PC-9 (cell line): ENCODE data around the gene DUS2. TPM values are rescaled to one million over a fixed set of nuclear protein-coding genes. Genes with fewer than 3 reads are reported as not detected.

Experiments used
- BruUV-seq: library from RNA; stranded (reverse); fragments of 400-500 nt; replicated peaks from 2 replicates; lab custom pipeline; 2021; lab: Mats Ljungman, UMichigan
- CTCF ChIA-PET: fragments of 300-600 bp; sonication (Branson Sonifier 250); formaldehyde crosslinking; loops from one replicate; lab custom pipeline; 2022; ENCODE audit warnings: antibody characterized with exemption; lab: Charles Lee
- POLR2A ChIA-PET: fragments of 300-600 bp; sonication (Branson Sonifier 250); formaldehyde crosslinking; loops from one replicate; lab custom pipeline; 2022; ENCODE audit warnings: antibody characterized with exemption; ENCODE audit not compliant: unreplicated experiment; lab: Charles Lee
- DNase-seq, 2 experiments: peaks; one replicate each; pipeline versions ENCODE4 v3.0.0 to v3.0.0-alpha.2; 2015 to 2022; ENCODE audit warnings: mixed read lengths in 1 of 2
- H2AFZ ChIP-seq: fragments of 200-600 bp; sonication (generic); 2 replicates; pipeline ENCODE4 v1.8.1; 2017; ENCODE audit warnings: antibody characterized with exemption
- H3F3A ChIP-seq: fragments of 200-600 bp; sonication (generic); 2 replicates; pipeline ENCODE4 v1.8.1; 2017; ENCODE audit warnings: antibody characterized with exemption, mild to moderate bottlenecking, low read depth; ENCODE audit not compliant: insufficient read depth
- H3K27ac ChIP-seq: fragments of 200-600 bp; sonication (generic); 2 replicates; pipeline ENCODE4 v1.6.1; 2016; ENCODE audit warnings: mixed run types
- H3K27me3 ChIP-seq: fragments of 200-600 bp; sonication (generic); 2 replicates; pipeline ENCODE4 v1.6.1; 2016; ENCODE audit warnings: low read depth, mixed run types; ENCODE audit not compliant: insufficient read depth
- H3K36me3 ChIP-seq: fragments of 200-600 bp; sonication (generic); 2 replicates; pipeline ENCODE4 v1.6.1; 2016; ENCODE audit warnings: low read depth, mixed run types
- H3K4me1 ChIP-seq: fragments of 200-600 bp; sonication (generic); replicated peaks from 2 replicates; pipeline ENCODE4 v1.6.1; 2016; ENCODE audit warnings: mixed run types; ENCODE audit not compliant: insufficient read depth
- H3K4me2 ChIP-seq: fragments of 200-600 bp; sonication (generic); 2 replicates; pipeline ENCODE4 v1.6.1; 2017; ENCODE audit warnings: mixed run types
- H3K4me3 ChIP-seq: fragments of 200-600 bp; sonication (generic); 2 replicates; pipeline ENCODE4 v1.6.1; 2016; ENCODE audit warnings: mixed run types
- H3K79me2 ChIP-seq: fragments of 200-600 bp; sonication (generic); 2 replicates; pipeline ENCODE4 v1.6.1; 2017; ENCODE audit warnings: low read depth, mixed run types
- H3K9me2 ChIP-seq: fragments of 200-600 bp; sonication (generic); 2 replicates; pipeline ENCODE4 v1.8.1; 2017; ENCODE audit warnings: mild to moderate bottlenecking; ENCODE audit not compliant: insufficient read depth
- H3K9me3 ChIP-seq: fragments of 200-600 bp; sonication (generic); 2 replicates; pipeline ENCODE4 v1.8.1; 2016; ENCODE audit warnings: low read depth; ENCODE audit not compliant: insufficient read depth
- H4K20me1 ChIP-seq: fragments of 200-600 bp; sonication (generic); 2 replicates; pipeline ENCODE4 v1.8.1; 2017; ENCODE audit not compliant: insufficient read depth
- CTCF ChIP-seq: fragments of 200-600 bp; sonication (generic); conservative IDR thresholded peaks from 2 replicates; pipeline ENCODE4 v1.6.1; 2017; ENCODE audit warnings: mixed run types, antibody characterized with exemption, mild to moderate bottlenecking, moderate library complexity
- EZH2 ChIP-seq: fragments of 200-600 bp; sonication (generic); IDR thresholded peaks from 2 replicates; pipeline ENCODE4 v1.8.0; 2017; ENCODE audit warnings: antibody characterized with exemption, low read depth
- intact Hi-C: fragments of 100-400 bp; cut with micrococcal nuclease; formaldehyde crosslinking; loops from one replicate; pipeline ENCODE4 v1.10.0; 2022; ENCODE audit not compliant: unreplicated experiment
- total RNA-seq: library from RNA; stranded (reverse); gene quantifications from 2 replicates; pipeline ENCODE4 v1.2.3, GENCODE V29; 2021

Gene DUS2
- total RNA-seq, 1 experiment from 2014 or later = 29.7 TPM

- H3K9me2 ChIP-seq = no peaks in the 10 kb centered on the region
- no peaks in the 10 kb centered on the region; the same call in none of the 2 replicates for H4K20me1 ChIP-seq
- no peak overlapping the region for H3K27ac ChIP-seq
- CTCF ChIA-PET = no interaction called here
- H3K4me2 ChIP-seq = no peak overlapping the region
- DNase-seq = no peak
- no peak overlapping the region for H2AFZ ChIP-seq
- TF ChIP-seq CTCF (no peak), EZH2 (no peak)
- intact Hi-C loops = loop anchor here (10.0 kb wide), 1 partner anchor 48 kb away; no protein-coding TSS in a partner anchor
- peaks cover 11% of the 10 kb centered on the region; the same call in 1 of the 2 replicates for H3F3A ChIP-seq
- no peaks in the 10 kb centered on the region for H3K9me3 ChIP-seq
- H3K4me3 ChIP-seq = no peak overlapping the region
- no peaks in the 10 kb centered on the region for H3K27me3 ChIP-seq
- peaks cover 4% of the 10 kb centered on the region; the same call in 1 of the 2 replicates for H3K4me1 ChIP-seq
- peaks cover 77% of the 10 kb centered on the region for H3K79me2 ChIP-seq
- POLR2A ChIA-PET = no interaction called here
- no peaks in the 10 kb centered on the region for H3K36me3 ChIP-seq
- BruUV-seq = no TSS peak
These were observed 73.4 kb downstream of the DUS2 start for GRCh38 chr16:68096491-68096890.

GRCh38 chr16:68097088-68097487, 74.0 kb downstream of the DUS2 start:
- no peak for TF ChIP-seq CTCF
- TF ChIP-seq EZH2 = no peak

GRCh38 chr16:68097895-68098294, 74.8 kb downstream of the DUS2 start:
- Histone ChIP-seq H2AFZ (no peak overlapping the region), H3K4me1 (no peaks in the 10 kb centered on the region), H3K9me2 (no peaks in the 10 kb centered on the region), H3F3A (peaks cover 11% of the 10 kb centered on the region; the same call in 1 of the 2 replicates), H3K27ac (no peak overlapping the region), H3K36me3 (no peaks in the 10 kb centered on the region), H3K4me2 (no peak overlapping the region), H3K27me3 (no peaks in the 10 kb centered on the region), H3K9me3 (no peaks in the 10 kb centered on the region), H4K20me1 (no peaks in the 10 kb centered on the region; the same call in 1 of the 2 replicates), H3K4me3 (no peak overlapping the region), H3K79me2 (peaks cover 73% of the 10 kb centered on the region)
- ChIA-PET POLR2A (no interaction called here), CTCF (no interaction called here)
- no peak for DNase-seq
- no TSS peak for BruUV-seq
- TF ChIP-seq EZH2 (no peak), CTCF (no peak)
- intact Hi-C loops = loop anchor here (10.0 kb wide), 1 partner anchor 47 kb away; no protein-coding TSS in a partner anchor

More at GRCh38 chr16:68097088-68097487, 74.0 kb downstream of the DUS2 start:
- intact Hi-C loops = loop anchor here (10.0 kb wide), 1 partner anchor 48 kb away; no protein-coding TSS in a partner anchor
- Histone ChIP-seq H3K4me2 (no peak overlapping the region), H2AFZ (no peak overlapping the region), H3K27me3 (no peaks in the 10 kb centered on the region), H3K4me1 (no peaks in the 10 kb centered on the region), H3K36me3 (no peaks in the 10 kb centered on the region), H4K20me1 (no peaks in the 10 kb centered on the region; the same call in 1 of the 2 replicates), H3F3A (peaks cover 11% of the 10 kb centered on the region; the same call in 1 of the 2 replicates), H3K79me2 (peaks cover 76% of the 10 kb centered on the region), H3K9me3 (no peaks in the 10 kb centered on the region), H3K9me2 (no peaks in the 10 kb centered on the region), H3K4me3 (no peak overlapping the region), H3K27ac (no peak overlapping the region)
- POLR2A ChIA-PET = no interaction called here
- CTCF ChIA-PET = no interaction called here
- BruUV-seq = no TSS peak
- DNase-seq = no peak
